Peyer's patch (tissue), 4 donors: Measurements from ENCODE around the gene SPATA31E1. TPM values are rescaled to one million over a fixed set of nuclear protein-coding genes. Genes with fewer than 3 reads are reported as not detected.
"Not testable (repeated sequence)": the region's sequence is repeated elsewhere in the genome, so short reads cannot be mapped to it uniquely, and the experiment has no call there.

Experiments
- DNase-seq, 3 donors: peaks; one replicate each; pipeline ENCODE4 v3.0.0-alpha.2; 2017 to 2019
- H3K27ac ChIP-seq, 4 donors: fragments of 200-600 bp; sonication (generic); one replicate each; pipeline ENCODE4 v1.5.1; 2016 to 2019
- H3K27me3 ChIP-seq, 2 donors: fragments of 200-600 bp; sonication (generic); one replicate each; pipeline ENCODE4 v1.5.1; 2019
- H3K36me3 ChIP-seq, 3 donors: fragments of 200-600 bp; sonication (generic); one replicate each; pipeline ENCODE4 v1.5.1; 2016 to 2019
- H3K4me1 ChIP-seq, 4 donors: fragments of 200-600 bp; sonication (generic); one replicate each; pipeline ENCODE4 v1.5.1; 2016 to 2019
- H3K4me3 ChIP-seq, 4 donors: fragments of 200-600 bp; sonication (generic); 1 replicate in 3 of 4; 2 replicates in 1 of 4; pipeline ENCODE4 v1.5.1; 2016 to 2019; ENCODE audit warnings: mild to moderate bottlenecking in 1 of 4
- H3K9me3 ChIP-seq, 4 donors: fragments of 200-600 bp; sonication (generic); one replicate each; pipeline ENCODE4 v1.5.1; 2016 to 2019; ENCODE audit warnings: mild to moderate bottlenecking in 1 of 4
- total RNA-seq, 4 donors: library from RNA; depleted of rRNA; stranded (reverse); fragments of >200 nt; gene quantifications; one replicate each; pipeline ENCODE4 v1.1.0, GENCODE V29; 2016

SPATA31E1 gene
- total RNA-seq, 4 donors from 2014 or later = not detected

- H3K27ac ChIP-seq, DNase-seq, H3K4me1 ChIP-seq, H3K4me3 ChIP-seq, H3K36me3 ChIP-seq, H3K9me3 ChIP-seq, H3K27me3 ChIP-seq: not testable (repeated sequence)
These were observed 55.2 kb downstream of the SPATA31E1 start for GRCh38 chr9:87937918-87938317.

- not testable (repeated sequence) for H3K9me3 ChIP-seq, H3K27me3 ChIP-seq, H3K4me1 ChIP-seq, DNase-seq, H3K27ac ChIP-seq, H3K36me3 ChIP-seq, H3K4me3 ChIP-seq
These were observed 55.7 kb downstream of the SPATA31E1 start for GRCh38 chr9:87938336-87938735.

Other genes with a start within 250 kb of the SPATA31E1 start
- gene CTSL, start 156.8 kb upstream of the SPATA31E1 start, total RNA-seq = 10 to 100 TPM; 14.3 to 23.5 (median 19.6) TPM
- gene SPATA31C1, start 35.1 kb downstream of the SPATA31E1 start, total RNA-seq = not detected
- gene CDK20, start 91.7 kb downstream of the SPATA31E1 start, total RNA-seq = 10 to 100 TPM in 3 of 4 donors, 1 to 10 TPM in 1; 6.6 to 20.1 (median 16.2) TPM